Stimulated activated CD8-positive, alpha-beta memory T cell treated with anti-CD3 and anti-CD28 coated beads, Interleukin-7, amount 100 ng/mL, for 4 hours (primary cell): ENCODE data around the gene NMT1.

Experiments used
- DNase-seq, 2 donors: peaks; one replicate each; pipeline ENCODE4 v3.0.0-alpha.2; 2020; ENCODE audit warnings: low read depth in 2 of 2

Gene NMT1

GRCh38 chr17:45104497-45104896, 43.4 kb downstream of the NMT1 start:
- DNase-seq = no peak

DNA sequence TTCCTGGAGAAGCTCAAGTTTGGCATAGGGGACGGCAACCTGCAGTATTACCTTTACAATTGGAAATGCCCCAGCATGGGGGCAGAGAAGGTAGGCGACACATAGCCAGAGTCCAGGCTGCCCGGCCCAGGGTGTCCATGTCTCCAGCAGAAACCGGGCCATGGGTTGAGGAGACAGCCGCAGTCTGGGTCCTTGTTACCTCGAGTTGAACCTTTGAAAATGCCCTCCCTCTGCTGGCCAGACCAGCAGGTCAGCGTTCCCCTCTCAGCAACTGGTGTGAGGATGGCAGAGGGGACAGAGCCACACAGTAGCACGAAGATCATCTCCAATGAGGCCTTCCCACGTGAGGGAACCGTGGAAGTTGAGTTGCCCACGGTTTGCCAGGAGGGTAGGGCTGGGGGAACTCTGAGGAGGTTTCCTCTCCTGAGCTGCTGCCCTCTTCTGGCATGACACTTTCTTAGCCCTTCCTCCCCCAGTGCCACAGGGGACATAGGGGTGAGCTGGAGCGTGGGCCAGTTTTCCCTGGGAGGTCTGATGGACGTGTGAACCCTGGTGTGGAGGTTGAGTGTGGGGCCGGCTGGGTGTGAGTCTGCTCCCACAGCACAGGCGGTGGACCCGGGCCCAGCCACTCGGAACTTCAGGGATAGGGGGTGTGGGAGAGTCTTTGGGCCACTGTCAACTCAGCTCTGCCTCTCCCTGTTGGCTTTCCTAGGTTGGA, 43.9 kb downstream of the NMT1 start:
- DNase-seq = no peak

GRCh38 chr17:45106096-45106495, 45.0 kb downstream of the NMT1 start:
- no peak for DNase-seq

GRCh38 chr17:45106582-45106981, 45.5 kb downstream of the NMT1 start:
- no peak for DNase-seq

GRCh38 chr17:45107293-45108010, 46.3 kb downstream of the NMT1 start:
- no peak for DNase-seq

DNA sequence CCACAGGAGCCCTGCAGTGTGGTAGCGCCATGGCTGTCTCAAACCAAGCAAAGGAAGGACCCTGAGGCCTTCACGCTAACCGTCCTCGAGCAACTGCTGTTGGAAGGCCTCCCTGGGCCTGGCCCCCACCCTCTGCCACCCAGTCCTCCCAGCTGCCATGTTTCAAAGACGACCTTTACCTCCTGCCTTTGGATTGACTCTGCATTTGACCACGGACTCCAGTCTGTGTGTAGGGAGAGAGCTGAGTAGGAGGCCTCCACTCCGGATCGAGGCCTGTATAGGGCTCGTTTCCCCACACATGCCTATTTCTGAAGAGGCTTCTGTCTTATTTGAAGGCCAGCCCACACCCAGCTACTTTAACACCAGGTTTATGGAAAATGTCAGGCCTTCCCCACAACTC, 46.9 kb downstream of the NMT1 start:
- DNase-seq = no peak

DNA sequence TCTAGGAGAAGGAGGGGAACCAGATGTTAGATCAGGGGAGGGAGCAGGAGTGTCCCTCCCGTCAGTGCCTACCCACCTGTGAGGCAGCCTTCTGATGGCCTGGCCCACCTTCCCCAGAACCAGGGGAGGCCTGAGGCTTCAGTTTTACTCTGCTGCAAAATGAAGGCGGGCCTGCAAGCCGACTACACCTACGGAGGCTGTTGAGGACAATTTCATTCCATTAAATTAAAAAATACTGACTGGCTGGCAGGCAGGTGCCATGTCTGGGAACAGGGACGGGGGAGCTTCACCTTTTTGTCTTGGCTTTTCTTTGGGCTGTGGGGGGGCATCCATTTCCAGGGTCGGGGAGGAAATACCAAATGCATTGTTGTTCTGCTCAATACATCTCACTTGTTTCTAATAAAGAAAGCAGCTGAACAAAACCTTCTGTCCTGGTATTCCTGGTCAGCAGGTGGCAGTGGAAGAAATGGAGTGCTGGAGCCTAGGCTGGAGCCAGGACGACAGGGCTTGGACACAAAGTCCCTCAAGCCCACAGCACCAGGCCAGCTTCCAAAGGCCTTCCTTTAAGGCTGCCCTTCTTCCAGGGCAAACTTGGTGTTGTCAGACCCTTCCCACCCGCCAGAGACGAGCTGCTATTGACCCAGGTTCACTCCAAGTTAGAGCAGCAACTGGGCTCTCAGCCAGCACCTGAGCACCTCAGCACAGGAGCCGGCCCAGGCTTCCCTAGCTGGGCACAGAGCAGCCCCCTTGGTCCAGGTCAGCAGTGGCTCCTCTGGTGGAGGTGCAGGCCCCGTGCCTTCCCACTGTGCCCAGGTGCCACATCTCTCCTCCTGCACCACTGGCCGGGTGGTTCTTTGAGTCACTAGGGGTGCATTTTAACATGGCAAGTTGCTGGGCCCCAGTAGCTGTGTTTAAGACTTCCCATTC, 47.7 kb downstream of the NMT1 start:
- no peak for DNase-seq

- DNase-seq = no peak
Measured at GRCh38 chr17:45110676-45111611, 49.8 kb downstream of the NMT1 start.

GRCh38 chr17:45111850-45112249, 50.7 kb downstream of the NMT1 start:
- DNase-seq = no peak

- DNase-seq = no peak
Measured at GRCh38 chr17:45112559-45113423, 51.7 kb downstream of the NMT1 start.

- DNase-seq = no peak
Measured at GRCh38 chr17:45113424-45113754, 52.3 kb downstream of the NMT1 start.

DNA sequence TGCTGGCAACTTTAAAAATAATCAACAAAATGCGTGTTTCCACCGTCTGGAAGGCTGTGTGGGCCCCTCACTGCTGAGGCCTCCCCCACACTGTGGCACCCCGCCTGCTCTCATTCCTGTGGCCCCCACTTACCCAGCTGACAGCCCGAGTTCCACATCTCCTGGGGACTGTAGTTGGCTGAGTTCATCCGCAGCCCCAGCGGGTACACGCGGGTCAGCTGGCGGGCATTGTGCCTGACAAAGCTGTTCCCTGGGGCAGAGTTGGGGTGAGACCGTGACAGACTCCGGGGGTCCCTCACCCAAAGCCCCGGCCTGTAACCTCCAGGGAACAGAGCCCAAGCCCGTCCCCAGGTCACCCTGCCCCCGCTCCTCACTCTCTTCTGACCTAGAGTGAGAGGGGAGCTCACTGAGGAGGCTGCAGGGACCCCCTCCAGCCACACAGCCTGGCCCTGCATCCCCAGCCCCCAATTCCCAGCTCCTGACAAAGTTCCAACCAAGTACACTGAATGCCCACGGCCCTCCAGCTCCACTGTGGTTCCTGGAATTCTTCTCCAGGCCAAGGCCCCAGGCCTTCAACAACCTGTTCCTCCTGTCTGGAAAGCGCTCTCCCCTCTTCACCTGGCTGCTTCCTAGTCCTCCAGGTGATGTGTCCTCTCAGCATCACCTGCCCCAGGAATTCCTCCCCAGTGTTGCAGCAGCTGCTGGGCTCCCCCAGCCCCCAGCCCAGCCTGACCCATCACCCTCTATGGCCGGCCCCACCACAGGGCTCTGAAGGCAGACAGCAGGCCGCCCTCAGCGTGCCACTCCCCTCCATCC, 53.2 kb downstream of the NMT1 start:
- no peak for DNase-seq

- DNase-seq = no peak
Measured at GRCh38 chr17:45115015-45115625, 54.0 kb downstream of the NMT1 start.

- DNase-seq = no peak
Measured at GRCh38 chr17:45115871-45116270, 54.8 kb downstream of the NMT1 start.

- no peak for DNase-seq
Measured at GRCh38 chr17:45116434-45117016, 55.4 kb downstream of the NMT1 start.

- no peak for DNase-seq
Measured at GRCh38 chr17:45117334-45117733, 56.2 kb downstream of the NMT1 start.

DNA sequence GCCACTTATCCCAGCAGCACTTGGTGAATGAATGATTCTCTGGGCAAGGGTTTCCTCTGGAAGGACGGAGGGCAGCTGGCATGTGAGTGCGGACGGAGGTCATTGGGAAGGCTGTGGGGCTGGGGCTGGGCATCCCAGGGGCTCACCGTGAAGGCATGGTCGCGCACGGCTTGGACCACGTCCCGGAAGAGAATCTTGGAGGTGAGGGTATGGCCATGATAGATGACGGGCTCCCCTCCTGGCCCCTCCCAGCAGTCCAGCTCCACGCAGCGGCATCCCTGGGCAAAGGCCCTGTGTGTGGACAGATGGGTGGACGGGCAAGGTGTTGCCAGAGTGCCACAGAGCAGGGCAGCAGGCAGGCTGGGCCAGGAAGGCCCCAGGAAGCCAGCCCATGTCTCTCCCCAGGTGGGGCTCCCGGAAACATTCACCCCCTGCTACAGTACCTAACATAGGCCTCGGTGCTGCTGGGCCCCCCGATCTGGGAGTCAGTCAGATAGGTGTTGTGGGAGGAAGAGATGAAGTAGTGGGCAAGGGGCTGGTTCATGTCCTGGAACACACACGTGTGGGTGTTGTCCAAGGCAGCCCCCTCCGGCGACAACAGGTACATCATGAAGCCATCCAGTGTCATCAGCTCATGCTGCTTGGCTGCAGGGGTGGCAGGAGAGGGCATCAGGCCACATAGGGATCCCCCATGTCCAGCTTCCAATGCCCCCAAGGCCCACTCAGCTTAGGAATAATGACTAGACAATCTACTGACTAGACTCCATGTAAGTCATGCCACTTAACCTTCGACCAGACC, 56.9 kb downstream of the NMT1 start:
- no peak for DNase-seq

DNA sequence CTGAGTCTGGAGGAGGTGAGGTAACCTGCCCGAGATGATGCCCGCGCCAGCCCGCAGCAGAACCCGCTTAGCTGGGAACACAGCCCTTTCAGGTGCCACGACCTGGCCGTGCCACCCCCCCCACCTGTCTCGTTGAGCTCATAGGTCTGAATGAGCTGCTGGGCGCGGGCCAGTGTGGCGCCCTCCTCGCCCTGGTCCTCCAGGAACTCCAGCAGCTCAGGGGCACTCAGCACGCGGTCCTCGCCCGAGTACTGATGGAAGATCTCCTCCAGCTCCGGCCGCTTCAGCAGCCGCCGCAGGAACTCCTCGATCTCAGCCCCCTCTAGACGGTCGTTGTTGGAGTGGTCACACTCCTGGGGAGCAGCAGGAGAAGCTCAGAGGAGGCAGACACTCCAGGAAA, 57.6 kb downstream of the NMT1 start:
- DNase-seq = no peak
